ENCODE data around the gene ZBTB18.
"Not testable (repeated sequence)": the region's sequence is repeated elsewhere in the genome, so short reads cannot be mapped to it uniquely, and the experiment has no call there.

ZBTB18 gene

DNA sequence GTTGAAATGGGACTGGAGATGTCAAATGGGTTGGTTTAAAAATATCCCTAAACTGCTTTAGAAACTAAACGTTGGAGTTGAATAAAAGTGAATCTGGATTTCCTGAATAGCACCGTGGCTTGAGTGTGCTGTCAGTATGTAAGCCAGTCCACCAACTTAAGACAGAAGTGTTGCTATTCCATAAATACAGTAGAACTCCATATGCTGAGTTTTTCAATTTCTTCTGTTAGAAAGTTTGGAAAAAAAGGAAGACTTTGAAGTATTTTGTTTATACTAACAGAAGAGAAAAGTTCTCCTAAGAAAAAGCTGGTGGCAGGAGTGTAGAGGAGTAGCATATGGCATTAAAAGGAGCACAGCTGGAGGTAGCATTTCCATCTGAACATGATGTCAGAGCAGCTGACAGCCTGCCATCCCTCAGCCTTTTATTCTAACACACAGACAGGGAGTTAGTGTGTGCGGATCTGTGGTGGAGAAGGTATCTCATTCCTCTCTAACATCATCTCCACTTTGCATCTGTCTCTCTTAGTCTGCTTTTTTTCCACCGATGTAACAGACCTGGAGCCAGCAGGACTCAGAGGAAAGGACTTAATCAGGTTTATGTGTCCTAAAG lies at the start of gene ZBTB18:
TSS of gene ZBTB18 (plus strand) at position 449 of the 610 bp plus-strand sequence. CDS start at position 598, 149 bp downstream.
- no peak for FAIRE-seq

DNA sequence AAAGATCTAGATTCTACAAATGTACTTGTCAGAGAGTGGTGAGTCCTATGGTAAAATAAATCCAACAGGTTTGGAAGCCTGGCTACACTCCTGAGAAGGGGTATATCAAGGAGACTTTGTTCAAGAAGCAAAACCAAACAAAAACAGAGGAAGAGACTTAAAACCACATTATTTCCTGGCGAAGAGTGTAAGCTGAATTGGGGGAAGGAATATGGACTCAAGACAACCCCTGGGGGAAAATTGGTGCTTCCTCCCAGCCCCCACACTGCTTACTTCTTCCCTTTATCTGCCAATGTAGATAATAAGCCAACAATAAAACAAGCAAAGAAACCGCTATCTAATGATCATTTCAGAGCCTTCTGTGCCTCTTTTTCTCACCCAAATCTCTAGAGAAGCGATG lies 48.4 kb upstream of the ZBTB18 start:
- FAIRE-seq = no peak

GRCh38 chr1:244005455-244005854 lies 45.6 kb upstream of the ZBTB18 start:
- FAIRE-seq = no peak

GRCh38 chr1:244006381-244006901 lies 44.6 kb upstream of the ZBTB18 start:
- FAIRE-seq = no peak

DNA sequence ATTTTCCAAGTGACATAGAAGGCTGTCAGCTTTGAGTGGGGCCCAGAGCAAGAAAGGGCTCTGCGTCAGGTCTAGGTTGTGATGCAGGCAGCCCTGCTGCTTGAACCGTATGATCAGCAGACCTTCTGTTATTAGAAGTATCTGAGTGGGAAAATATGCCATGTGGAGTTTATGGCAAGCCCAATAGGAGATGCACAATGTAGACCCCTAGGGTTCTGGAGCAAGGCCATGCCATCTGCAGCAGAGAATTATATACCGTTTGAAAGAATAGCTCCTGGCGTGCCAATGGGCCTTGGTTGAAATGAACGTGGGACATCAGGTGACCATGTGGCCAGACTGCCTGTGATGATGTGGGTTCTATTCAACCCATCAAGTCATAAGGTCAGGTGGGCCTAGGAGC lies 44.1 kb upstream of the ZBTB18 start:
- no peak for FAIRE-seq

GRCh38 chr1:244010191-244010590 lies 40.9 kb upstream of the ZBTB18 start:
- FAIRE-seq = no peak

DNA sequence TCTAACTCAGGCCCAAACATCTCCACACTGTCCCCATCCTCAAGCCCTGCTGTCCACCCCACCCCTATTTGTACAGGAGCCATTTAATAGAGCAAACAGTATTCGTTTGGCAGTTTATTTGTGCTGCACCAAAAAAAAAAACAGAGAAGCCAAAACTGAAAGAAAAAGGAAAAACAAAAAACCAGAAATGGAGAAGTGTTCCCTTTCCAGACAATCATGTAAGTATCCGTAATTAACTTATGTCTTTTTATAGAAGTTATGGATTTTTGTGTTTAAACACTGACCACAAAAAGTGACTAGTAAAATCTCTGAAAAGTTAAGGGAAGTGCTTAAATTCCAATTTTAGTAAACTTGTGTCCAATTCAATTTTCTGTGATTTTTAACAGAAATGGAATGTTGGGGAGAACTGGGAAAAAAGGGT lies 40.4 kb upstream of the ZBTB18 start:
- no peak for FAIRE-seq

GRCh38 chr1:244011271-244011670 lies 39.8 kb upstream of the ZBTB18 start:
- FAIRE-seq = no peak

DNA sequence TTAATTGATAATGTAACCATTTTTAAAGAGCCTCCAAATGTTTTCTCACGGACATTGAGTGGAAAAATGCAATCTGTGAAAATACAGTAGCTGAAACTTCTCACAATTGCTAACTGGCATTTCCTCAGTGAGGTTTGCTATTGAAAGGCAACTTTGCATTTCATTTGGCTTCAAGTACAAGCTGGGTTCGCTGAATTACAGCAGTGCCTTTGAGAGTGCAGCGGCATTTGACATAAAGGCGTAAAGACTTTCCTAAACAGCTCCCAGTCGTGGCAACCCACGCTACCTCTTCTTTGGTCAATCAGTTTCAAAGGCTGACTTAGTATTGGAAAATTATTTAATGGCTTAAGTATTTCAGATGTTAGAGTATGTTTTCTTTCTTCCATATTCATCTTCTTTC lies 39.3 kb upstream of the ZBTB18 start:
- FAIRE-seq = no peak

GRCh38 chr1:244012202-244012601 lies 38.9 kb upstream of the ZBTB18 start:
- no peak for FAIRE-seq

DNA sequence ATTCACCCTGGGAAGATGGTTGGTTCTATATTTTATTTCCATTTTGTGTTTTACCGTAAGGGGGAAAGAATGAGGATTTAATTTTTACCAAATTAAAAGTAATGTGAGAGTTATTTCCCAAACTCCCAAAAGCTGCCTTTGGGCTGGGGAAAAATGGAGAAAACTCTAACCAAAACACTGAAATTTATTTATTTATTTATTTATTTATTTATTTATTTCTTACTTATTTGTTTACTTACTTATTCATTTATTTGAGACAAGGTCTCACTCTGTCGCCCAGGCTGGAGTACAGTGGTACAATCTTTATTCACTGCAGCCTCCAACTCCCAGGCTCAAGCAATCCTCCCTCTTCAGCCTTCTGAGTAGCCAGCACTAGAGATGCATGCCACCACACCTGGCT lies 38.0 kb upstream of the ZBTB18 start:
- FAIRE-seq = no peak

DNA sequence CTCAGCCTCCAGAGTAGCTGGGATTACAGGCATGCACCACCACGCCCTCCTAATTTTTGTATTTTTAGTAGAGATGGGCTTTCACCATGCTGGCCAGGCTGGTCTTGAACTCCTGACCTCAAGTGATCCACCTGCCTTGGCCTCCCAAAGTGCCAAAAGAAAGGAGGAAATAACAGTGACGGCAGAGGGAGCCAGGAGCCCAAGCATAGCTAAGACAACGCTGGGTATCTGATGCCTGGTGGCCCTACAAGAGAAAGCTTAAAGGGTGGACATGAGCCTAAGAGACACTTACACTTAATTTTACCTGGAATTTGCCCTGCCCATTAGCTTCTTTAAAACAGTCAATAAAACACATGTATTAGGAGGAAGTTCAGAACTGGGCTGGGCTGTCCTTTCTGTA lies 36.2 kb upstream of the ZBTB18 start:
- FAIRE-seq = not testable (repeated sequence)

GRCh38 chr1:244019982-244020485 lies 31.0 kb upstream of the ZBTB18 start:
- FAIRE-seq = no peak

DNA sequence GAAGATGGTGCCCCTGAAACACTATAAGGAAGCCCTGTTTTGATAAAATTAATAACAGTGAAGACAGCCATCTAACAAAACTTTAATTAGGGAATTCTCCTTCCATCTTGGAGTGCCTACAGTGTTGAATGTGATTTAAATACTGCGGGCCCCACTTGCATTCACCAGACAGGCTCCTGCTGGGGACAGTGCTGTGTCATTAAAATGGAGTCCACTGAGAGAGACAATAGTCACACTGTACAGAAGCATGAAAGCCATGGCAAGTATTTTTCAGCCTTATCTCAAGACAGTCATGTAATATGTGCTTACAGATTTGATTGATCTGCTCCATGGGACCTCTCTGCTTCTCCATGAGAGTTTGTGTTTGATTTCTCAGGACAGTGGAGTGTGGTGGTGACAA lies 29.7 kb upstream of the ZBTB18 start:
- no peak for FAIRE-seq

DNA sequence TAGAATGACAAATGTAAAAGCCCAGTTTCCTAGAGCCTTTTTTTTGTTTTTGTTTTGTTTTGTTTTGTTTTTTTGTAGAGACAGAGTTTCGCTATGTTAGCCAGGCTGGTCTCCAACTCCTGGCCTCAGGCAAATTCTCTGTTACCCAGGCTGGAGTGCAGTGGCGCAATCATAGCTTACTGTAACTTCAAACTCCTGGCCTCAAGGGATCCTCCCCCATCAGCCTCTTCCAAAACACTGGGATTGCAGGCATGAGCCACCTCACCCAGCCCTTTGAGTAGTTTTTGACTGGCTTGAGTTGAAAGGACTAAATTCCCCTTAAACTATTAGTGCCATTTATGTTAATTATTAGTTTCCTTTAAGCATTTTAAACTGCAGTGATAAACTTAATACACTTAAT lies 28.8 kb upstream of the ZBTB18 start:
- FAIRE-seq = peak; percentile 69

DNA sequence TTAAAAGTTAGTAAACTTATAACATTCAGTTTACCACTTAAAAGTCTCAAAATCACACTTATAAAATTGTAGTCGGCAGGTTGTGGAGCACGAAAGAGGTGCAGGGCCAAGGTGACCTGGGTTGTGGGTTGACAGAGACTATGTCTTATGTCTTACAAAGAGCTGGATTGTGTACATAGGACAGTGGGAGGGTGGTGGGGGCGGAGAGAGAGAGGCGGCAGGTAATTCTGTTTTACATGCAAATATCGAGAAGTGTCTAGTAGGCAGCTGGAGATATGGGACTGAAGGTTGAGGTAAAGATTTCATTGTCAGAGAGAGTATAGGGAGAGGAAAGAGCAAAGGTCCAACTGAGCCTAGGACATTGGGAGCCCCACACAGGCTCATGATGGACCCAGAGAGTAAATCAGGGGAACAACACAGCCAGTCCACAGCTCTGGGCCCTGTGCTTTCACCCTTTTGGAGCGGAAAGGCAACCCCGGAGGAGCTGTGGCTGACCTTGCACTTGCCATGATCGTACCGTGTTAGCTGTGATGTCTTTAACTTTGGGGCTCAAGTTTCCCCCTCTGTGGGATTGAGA lies 28.1 kb upstream of the ZBTB18 start:
- FAIRE-seq = no peak

DNA sequence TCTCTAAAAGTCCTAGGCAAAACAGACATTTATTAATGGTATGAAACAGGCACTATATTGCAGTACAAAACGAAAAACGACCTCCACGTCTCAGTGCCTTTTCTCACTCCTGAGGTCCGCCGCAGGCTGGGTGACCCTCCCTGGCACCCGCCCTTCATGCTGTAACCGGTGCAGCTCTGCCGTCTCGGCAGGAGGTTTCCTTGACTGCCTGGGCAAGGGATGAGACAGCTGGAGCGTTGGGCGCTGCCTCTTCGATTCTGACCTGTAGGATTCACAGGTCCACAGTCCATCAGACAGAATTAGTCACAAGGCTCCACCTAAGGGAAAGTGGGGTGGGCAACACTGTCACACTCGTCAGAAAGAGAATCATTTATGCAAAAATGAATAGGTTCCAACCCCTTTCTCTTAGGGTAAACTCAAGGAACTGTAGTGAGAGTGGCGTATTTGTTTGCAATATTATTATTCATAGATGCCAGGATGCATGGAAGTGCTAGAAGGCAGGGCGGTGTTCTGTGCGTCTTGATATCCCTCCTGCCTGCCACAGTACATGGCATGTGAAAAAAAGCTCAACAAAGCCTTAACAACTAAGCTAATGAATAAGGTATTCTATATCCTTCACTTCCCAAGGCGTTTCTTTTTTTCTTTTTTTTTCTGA lies 23.5 kb upstream of the ZBTB18 start:
- no peak for FAIRE-seq

DNA sequence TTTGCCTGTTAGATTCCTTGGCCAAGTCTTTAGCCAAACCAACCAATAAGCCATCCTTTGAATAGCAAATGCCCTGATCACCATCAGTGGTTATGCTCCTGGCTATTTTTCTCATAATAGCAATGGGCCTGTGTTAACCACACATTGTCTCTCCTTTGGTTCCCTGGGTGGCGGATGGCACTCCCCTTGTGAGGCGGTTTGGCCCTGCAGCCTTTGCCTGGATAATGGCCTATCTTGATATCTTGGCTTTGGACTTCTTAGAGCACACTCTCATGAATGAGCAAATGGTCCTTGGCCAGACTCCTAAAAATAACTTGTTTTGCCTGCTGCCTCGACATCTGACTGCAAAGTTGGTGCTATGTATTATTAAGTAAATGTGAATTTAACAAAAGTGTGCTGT lies 22.4 kb upstream of the ZBTB18 start:
- no peak for FAIRE-seq

GRCh38 chr1:244029124-244029523 lies 22.0 kb upstream of the ZBTB18 start:
- FAIRE-seq = no peak

DNA sequence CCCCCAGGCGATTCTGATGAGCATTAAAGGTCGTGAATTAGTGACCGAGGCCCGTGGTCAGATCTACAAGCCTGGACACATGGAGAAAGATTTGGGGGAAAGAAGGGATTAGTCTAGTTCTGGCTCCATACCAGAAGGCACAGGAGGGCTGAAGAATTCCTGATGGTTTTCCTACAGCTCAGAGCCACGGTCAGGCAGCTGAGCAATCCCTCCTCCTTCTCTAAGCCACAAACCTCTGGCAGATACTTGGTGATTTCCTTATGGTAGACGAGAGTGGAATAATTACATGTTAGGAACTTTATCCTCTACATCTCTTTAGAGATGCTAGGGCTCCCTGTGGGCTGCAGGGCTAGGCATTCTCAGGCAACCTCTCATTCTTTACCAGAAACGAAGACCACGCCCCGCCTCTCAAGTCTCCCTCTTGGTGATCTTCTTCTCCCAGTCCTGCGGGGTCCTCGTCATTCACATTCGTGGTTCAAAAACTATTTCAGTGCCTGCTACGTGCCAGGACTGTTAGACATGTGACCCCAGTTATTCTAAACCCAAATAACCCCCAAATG lies 20.5 kb upstream of the ZBTB18 start:
- no peak for FAIRE-seq

- FAIRE-seq = no peak
Observed at GRCh38 chr1:244035358-244035757, 15.7 kb upstream of the ZBTB18 start.

- FAIRE-seq = no peak
Observed at GRCh38 chr1:244037252-244037651, 13.8 kb upstream of the ZBTB18 start.

DNA sequence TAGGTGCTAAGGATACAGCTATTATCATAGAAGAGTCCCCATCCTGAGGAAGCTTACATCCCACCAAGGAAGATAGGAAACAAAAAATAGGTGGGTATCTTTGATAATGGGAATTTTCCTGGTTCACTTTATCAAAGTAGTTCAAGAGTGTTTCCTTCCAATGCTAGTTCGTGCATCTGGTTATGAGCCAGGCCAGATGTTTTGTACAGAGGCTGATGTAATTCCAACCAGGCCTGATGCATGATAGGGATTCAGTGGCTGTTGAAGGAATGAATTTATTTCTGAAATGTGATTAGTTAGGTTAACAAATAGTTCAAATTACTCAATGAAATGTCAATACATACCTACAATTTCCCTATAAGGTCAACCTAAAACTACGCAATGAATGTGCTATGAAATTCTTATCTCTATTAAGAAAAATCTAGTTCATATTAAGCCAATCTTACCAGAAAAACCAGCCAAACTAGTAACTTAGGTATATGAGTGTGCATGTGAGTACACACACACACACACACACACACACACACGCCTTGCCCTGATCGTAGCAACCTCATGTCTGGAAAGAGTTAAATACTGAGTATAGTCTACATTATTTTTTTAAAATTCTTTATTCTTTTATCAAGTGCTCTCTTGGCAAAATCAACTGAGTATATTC lies 9.5 kb upstream of the ZBTB18 start:
- no peak for FAIRE-seq
